HG03135 (cell line): ENCODE measurements around the gene ZNF22.

Source experiments
- ATAC-seq: cut with Tn5 transposase; IDR thresholded peaks from one replicate; pipeline ENCODE4 v1.9.1; 2021; ENCODE audit warnings: mild to moderate bottlenecking, moderate library complexity; ENCODE audit not compliant: unreplicated experiment

The ZNF22 gene

GRCh38 chr10:44975431-44976331 lies 25.0 kb upstream of the ZNF22 start:
- ATAC-seq = no peak

GRCh38 chr10:44976352-44977198 lies 24.1 kb upstream of the ZNF22 start:
- ATAC-seq = no peak

GRCh38 chr10:44977287-44978212 lies 23.2 kb upstream of the ZNF22 start:
- no peak for ATAC-seq

GRCh38 chr10:44978213-44978569 lies 22.5 kb upstream of the ZNF22 start:
- ATAC-seq = no peak

- no peak for ATAC-seq
Measured at GRCh38 chr10:44978570-44979280, 22.0 kb upstream of the ZNF22 start, which contains the start of gene DEPP1. Gene DEPP1 (minus strand): TSS chr10:44978809. CDS start chr10:44978030, 779 bp downstream.

- no peak for ATAC-seq
Measured at GRCh38 chr10:44979281-44980191, 21.2 kb upstream of the ZNF22 start.

GRCh38 chr10:44980309-44981171 lies 20.2 kb upstream of the ZNF22 start:
- no peak for ATAC-seq

- ATAC-seq = no peak
Measured at GRCh38 chr10:44981172-44982113, 19.3 kb upstream of the ZNF22 start.

GRCh38 chr10:44982114-44982460 lies 18.6 kb upstream of the ZNF22 start:
- no peak for ATAC-seq

- ATAC-seq = no peak
Measured at GRCh38 chr10:44982496-44982895, 18.2 kb upstream of the ZNF22 start.

GRCh38 chr10:44983066-44983894 lies 17.4 kb upstream of the ZNF22 start:
- no peak for ATAC-seq

- no peak for ATAC-seq
Measured at GRCh38 chr10:44983895-44984278, 16.8 kb upstream of the ZNF22 start.

- ATAC-seq = no peak
Measured at GRCh38 chr10:44984671-44985101, 16.0 kb upstream of the ZNF22 start.

- no peak for ATAC-seq
Measured at GRCh38 chr10:44985175-44985681, 15.5 kb upstream of the ZNF22 start.

- ATAC-seq = no peak
Measured at GRCh38 chr10:44986179-44986578, 14.5 kb upstream of the ZNF22 start.

GRCh38 chr10:44986670-44987069 lies 14.1 kb upstream of the ZNF22 start:
- no peak for ATAC-seq
